Testis (tissue), 3 donors: Measurements from ENCODE around the gene KIAA0513. TPM values are rescaled to one million over a fixed set of nuclear protein-coding genes. Genes with fewer than 3 reads are reported as not detected.

Experiments
- DNase-seq: peaks from one replicate; pipeline ENCODE4 v3.0.0-alpha.2; 2019
- H3K27ac ChIP-seq, 2 donors: fragments of 200-600 bp; sonication (generic); one replicate each; pipeline ENCODE4 v1.5.1; 2019
- H3K27me3 ChIP-seq: fragments of 200-600 bp; sonication (generic); one replicate; pipeline ENCODE4 v1.5.1; 2019
- H3K36me3 ChIP-seq: fragments of 200-600 bp; sonication (generic); one replicate; pipeline ENCODE4 v1.5.1; 2017; ENCODE audit warnings: low read depth; ENCODE audit errors: missing control alignments
- H3K4me1 ChIP-seq: fragments of 200-600 bp; sonication (generic); one replicate; pipeline ENCODE4 v1.5.1; 2019
- H3K4me3 ChIP-seq, 2 donors: fragments of 200-600 bp; sonication (generic); one replicate each; pipeline ENCODE4 v1.5.1; 2017 to 2019
- H3K9me3 ChIP-seq: fragments of 200-600 bp; sonication (generic); one replicate; pipeline ENCODE4 v1.5.1; 2017
- POLR2A ChIP-seq: fragments of 450-650 bp; IDR thresholded peaks from one replicate; pipeline ENCODE4 v1.6.1; 2017; ENCODE audit warnings: antibody characterized with exemption, mild to moderate bottlenecking, moderate library complexity
- WGBS, 2 donors: methylation state at CpG; one replicate each; pipeline ENCODE4 v1.1.5; 2018; 5-methylcytosine and 5-hydroxymethylcytosine counted together
- intact Hi-C: fragments of 100-400 bp; cut with DNase I; formaldehyde crosslinking; loops from one replicate; pipeline ENCODE4 v1.15.1; 2023; ENCODE audit warnings: low total_unique reads
- polyA plus RNA-seq: library from polyadenylated mRNA; stranded (reverse); fragments of 350-450 nt; fragmentation: Illumina TruSeq; extraction: RNeasy Lipid Tissue Mini Kit (QIAGEN cat#74804); gene quantifications from one replicate; pipeline ENCODE4 v1.2.3, GENCODE V29; 2014; ENCODE audit warnings: low read depth, low replicate concordance; ENCODE audit not compliant: insufficient read depth
- total RNA-seq, 2 donors: library from RNA; depleted of rRNA; stranded (reverse); fragments of >200 nt; gene quantifications; one replicate each; pipeline ENCODE4 v1.2.3, GENCODE V29; 2016
- TF ChIP-seq, protein P1 (sequence below), 3 experiments: fragments of 450-650 bp in 2 of 3; fragments of 200-600 bp in 1 of 3; sonication (generic) in 1 of 3; IDR thresholded peaks; one replicate each; pipeline ENCODE4 v1.5.1; 2016 to 2019; ENCODE audit warnings: antibody characterized with exemption in 3 of 3, mild to moderate bottlenecking in 2 of 3, moderate library complexity in 1 of 3

KIAA0513 gene
- total and polyA plus RNA-seq, 3 donors from 2014 or later, result 9.8 to 18.7 (median 18.4) TPM

GRCh38 chr16:84996365-84996764 lies 31.2 kb upstream of the KIAA0513 start:
- no peak overlapping the region for H3K27ac ChIP-seq
- no peak overlapping the region for H3K4me3 ChIP-seq
- H3K36me3 ChIP-seq, result no peaks in the 10 kb centered on the region
- no peaks in the 10 kb centered on the region for H3K27me3 ChIP-seq
- intact Hi-C loops, result no loop called here
- no peaks in the 10 kb centered on the region for H3K9me3 ChIP-seq
- DNase-seq, result no peak
- WGBS, 2 donors, result 91 to 94% methylated on average over 11 of the region's 11 CpGs
- TF ChIP-seq POLR2A, result no peak
- TF ChIP-seq, protein P1, sequence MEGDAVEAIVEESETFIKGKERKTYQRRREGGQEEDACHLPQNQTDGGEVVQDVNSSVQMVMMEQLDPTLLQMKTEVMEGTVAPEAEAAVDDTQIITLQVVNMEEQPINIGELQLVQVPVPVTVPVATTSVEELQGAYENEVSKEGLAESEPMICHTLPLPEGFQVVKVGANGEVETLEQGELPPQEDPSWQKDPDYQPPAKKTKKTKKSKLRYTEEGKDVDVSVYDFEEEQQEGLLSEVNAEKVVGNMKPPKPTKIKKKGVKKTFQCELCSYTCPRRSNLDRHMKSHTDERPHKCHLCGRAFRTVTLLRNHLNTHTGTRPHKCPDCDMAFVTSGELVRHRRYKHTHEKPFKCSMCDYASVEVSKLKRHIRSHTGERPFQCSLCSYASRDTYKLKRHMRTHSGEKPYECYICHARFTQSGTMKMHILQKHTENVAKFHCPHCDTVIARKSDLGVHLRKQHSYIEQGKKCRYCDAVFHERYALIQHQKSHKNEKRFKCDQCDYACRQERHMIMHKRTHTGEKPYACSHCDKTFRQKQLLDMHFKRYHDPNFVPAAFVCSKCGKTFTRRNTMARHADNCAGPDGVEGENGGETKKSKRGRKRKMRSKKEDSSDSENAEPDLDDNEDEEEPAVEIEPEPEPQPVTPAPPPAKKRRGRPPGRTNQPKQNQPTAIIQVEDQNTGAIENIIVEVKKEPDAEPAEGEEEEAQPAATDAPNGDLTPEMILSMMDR (IDR thresholded peaks at IDR 0.05), result no peak
- peaks cover 15% of the 10 kb centered on the region for H3K4me1 ChIP-seq

- Histone ChIP-seq H3K9me3 (no peaks in the 10 kb centered on the region), H3K27ac (no peak overlapping the region), H3K27me3 (no peaks in the 10 kb centered on the region), H3K36me3 (no peaks in the 10 kb centered on the region), H3K4me1 (peaks cover 23% of the 10 kb centered on the region), H3K4me3 (no peak overlapping the region)
- WGBS, 2 donors, result 74 to 84% methylated on average over 3 of the region's 3 CpGs
- no peak for TF ChIP-seq POLR2A
- intact Hi-C loops, result no loop called here
- no peak for DNase-seq
Measured at GRCh38 chr16:84999200-84999599, 28.4 kb upstream of the KIAA0513 start.

GRCh38 chr16:84999857-85000480 lies 27.6 kb upstream of the KIAA0513 start:
- TF ChIP-seq, protein P1 (IDR thresholded peaks at IDR 0.05), result no peak
- no peak for TF ChIP-seq POLR2A
- no peaks in the 10 kb centered on the region for H3K27me3 ChIP-seq
- H3K27ac ChIP-seq, result no peak overlapping the region
- no peak for DNase-seq
- intact Hi-C loops, result no loop called here
- H3K9me3 ChIP-seq, result no peaks in the 10 kb centered on the region
- no peaks in the 10 kb centered on the region for H3K36me3 ChIP-seq
- H3K4me1 ChIP-seq, result peaks cover 23% of the 10 kb centered on the region
- no peak overlapping the region for H3K4me3 ChIP-seq
- WGBS, 2 donors, result 91 to 93% methylated on average over 11 of the region's 11 CpGs

DNA sequence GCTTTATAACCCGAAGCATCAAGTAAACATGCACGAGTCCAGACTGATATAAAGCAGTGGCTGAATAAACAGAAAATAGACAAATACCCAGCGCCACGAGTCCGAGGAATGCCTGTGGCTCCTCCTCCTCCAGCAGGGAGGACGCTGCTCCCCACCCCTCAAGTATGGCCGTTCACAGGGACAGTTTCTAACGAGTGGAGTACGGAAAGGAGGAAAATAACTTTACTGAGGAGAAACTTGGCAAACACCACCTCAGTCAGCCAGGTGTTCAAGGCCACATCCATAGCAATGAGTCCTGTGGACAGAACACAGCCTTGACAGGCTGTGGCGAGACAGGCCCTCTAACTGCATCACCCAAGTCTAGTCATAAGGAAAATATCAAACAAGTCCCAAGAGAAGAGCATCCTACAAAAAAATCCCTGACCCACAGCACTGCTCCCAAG lies 25.5 kb upstream of the KIAA0513 start:
- no peaks in the 10 kb centered on the region for H3K36me3 ChIP-seq
- TF ChIP-seq, protein P1 (IDR thresholded peaks at IDR 0.05), result no peak
- no peak for TF ChIP-seq POLR2A
- peak overlapping the region; percentile 48 to 78 for H3K27ac ChIP-seq
- no peak overlapping the region for H3K4me3 ChIP-seq
- intact Hi-C loops, result no loop called here
- no peaks in the 10 kb centered on the region for H3K27me3 ChIP-seq
- WGBS, 2 donors, result 40 to 52% methylated on average over 10 of the region's 10 CpGs
- H3K9me3 ChIP-seq, result no peaks in the 10 kb centered on the region
- peaks cover 23% of the 10 kb centered on the region for H3K4me1 ChIP-seq
- no peak for DNase-seq

GRCh38 chr16:85002608-85003007 lies 25.0 kb upstream of the KIAA0513 start:
- H3K9me3 ChIP-seq, result no peaks in the 10 kb centered on the region
- WGBS, 2 donors, result 60 to 73% methylated on average over 12 of the region's 12 CpGs
- H3K27me3 ChIP-seq, result no peaks in the 10 kb centered on the region
- intact Hi-C loops, result no loop called here
- H3K36me3 ChIP-seq, result no peaks in the 10 kb centered on the region
- H3K4me3 ChIP-seq, result no peak overlapping the region
- H3K27ac ChIP-seq, result peak overlapping the region; percentile 48 to 78
- DNase-seq, result peak; percentile 38
- H3K4me1 ChIP-seq, result peaks cover 23% of the 10 kb centered on the region
- TF ChIP-seq, protein P1 (IDR thresholded peaks at IDR 0.05), result no peak
- TF ChIP-seq POLR2A, result no peak
